Suppressor macrophage (primary cell): ENCODE results near the gene PTGR3.
"Not testable (repeated sequence)": the region's sequence is repeated elsewhere in the genome, so short reads cannot be mapped to it uniquely, and the experiment has no call there.

Experiments used
- DNase-seq, 4 experiments: peaks; one replicate each; pipeline ENCODE4 v3.0.0-alpha.2; 2020 to 2022

PTGR3 gene

DNA sequence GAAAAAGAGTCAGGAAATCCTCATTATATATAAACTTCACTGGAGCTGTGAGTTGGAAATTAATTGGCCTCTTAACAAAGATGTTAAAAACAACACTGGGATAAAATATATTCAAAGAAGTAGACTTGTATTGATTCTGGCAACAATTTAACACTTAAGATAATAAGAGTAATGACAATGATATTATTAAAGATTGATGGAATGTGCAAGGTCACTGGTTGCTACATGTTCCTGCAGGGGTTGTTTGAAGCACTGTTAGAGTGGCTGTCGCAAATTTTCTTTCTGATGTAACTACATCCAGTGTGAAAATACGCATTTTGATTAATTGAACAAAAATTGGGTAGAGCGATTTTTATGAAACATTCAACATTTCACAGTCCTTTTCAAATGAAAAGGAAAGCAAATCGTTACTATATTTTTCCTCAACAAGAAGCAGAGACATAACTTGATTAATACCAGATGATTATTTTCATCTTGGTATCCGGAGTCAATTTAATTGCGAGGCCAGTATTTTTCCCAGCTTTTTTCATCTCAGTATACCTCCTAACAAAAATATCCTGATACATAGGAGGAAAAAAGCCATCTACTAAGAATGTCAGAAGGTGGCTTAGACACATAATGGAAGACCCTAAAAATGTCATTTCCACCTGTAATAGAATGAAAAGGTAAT lies 6.1 kb downstream of the PTGR3 start:
- DNase-seq, result no peak

DNA sequence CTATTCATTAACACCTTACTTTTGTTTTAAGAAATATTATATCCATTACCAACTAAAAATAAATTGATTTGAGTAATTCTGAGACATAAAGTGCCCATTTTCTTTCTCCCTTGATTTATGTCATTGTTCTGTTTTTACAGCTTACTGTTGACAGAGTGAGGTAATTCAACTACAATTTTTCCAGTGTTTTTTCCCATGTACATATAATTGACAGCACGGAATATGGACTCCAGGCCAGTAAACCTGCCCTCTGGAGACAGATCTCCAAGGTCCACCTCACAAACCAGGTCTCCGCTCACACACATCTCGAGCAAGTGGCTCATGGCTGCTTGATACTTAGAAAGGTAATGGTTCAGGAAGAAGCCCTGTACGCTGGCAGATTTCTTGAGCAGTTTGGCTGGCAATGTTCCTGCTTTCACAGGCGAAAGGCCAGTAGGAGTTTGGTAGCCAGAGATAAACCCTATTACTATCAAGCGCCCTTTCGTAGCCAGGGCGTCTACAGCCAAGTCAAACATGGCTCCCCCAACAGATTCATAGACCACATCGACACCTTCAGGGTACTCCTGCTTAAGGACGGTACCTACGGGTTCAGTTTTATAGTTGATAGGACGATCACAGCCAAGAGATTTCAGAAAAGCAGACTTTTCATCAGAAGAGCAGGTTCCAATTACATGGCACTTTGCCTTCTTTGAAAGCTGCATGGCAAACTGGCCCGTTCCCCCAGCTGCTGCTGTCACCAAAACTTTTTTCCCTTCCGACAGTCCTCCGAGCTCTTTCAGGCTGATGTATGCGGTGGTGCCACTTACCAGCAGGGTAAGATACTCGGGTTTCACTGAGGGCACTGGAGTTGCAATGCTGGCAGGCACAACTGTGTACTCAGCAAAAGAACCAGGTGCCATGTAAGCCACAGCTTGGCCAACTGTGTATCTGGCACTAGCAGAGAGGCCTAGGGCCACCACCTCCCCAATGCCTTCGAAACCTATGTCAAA lies 7.4 kb downstream of the PTGR3 start:
- no peak for DNase-seq

DNA sequence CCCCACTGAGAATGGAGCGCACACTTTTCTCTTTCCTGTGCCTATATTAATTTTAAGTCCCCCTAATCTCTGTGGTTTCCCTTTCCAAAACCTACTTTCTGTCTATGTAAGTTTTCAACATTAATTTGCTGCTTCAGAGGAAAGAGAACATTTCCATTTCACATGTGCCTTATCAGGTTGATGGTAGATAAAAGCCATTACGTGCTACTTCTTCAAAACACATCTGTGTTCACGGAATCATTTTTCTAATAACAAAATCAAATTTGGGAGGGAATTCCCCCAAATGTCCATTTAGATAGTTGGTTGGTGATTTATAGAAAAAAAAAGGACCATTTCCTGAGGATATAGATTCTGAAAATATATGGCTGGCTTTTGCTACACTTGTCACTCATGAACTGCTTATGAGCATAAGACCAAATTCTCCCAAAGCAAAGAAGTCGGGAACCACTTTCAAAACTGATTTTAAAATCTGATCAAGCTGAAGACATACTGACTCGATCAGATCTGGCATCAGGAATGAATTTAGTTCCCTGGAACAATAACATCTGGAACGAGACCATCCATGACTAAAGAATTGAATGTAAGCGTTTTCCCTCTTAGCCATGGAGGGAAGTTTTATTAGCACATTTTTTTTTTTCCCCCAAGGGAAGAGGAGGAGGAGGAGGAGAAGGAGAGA lies 8.2 kb downstream of the PTGR3 start:
- DNase-seq, result no peak

DNA sequence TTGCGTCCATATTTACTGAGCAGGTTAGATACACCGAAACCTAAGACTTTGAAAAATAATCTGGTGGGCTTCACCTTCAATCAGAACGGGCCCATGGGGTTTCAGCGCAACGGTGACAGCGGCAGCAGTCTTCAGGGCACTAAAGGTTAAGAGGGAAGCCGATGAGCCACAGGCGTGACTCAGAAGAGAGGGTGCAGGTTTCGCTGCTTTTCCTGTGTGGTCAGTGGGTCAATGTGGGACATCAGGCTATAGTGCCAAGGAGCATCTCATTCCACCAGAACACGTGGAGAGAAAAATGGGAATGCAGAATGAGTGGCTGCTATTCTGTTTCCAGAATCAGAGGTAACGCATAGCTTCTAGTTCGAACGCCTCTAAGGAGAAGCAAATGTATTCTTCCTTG lies 8.9 kb downstream of the PTGR3 start:
- DNase-seq, result no peak

DNA sequence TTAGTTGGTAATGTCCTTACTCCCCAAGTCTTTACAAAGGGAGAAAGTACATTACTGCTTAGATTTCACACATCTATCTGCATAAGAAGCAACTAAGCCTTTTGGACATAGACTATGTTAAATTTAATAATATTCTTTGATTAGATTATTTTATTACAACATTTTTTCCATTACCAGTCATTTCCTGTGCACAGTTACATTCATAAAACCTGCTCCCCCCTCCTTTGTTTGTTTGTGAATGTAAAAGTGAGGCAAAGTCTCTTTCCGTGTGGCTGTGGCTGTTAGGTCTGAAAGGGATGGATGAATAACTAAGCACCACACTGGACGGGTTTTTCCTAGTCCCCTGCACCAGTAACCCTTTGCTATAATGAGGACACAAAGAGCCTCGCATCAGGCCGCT lies 9.6 kb downstream of the PTGR3 start:
- DNase-seq, result no peak

DNA sequence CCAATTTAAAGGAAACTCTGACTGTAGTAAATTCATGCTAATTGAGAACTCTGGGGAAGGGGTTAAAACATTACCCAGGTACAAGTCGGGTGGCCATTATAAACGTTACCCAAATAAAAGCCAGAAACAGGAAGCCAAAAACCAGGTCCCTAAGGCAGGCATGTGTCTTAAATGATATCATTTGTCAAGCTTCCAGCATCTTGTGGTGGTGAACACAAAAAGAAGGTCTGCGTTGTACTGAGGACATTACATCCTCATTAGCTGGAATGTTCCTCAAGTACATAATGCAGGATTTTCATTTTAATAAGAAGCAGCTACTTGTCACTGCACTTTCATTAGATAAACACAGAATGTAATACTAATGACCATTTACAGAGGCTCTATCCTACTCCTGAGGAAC lies 10.9 kb downstream of the PTGR3 start:
- peak in 2 of 4 experiments; percentile 9 to 12 for DNase-seq

DNA sequence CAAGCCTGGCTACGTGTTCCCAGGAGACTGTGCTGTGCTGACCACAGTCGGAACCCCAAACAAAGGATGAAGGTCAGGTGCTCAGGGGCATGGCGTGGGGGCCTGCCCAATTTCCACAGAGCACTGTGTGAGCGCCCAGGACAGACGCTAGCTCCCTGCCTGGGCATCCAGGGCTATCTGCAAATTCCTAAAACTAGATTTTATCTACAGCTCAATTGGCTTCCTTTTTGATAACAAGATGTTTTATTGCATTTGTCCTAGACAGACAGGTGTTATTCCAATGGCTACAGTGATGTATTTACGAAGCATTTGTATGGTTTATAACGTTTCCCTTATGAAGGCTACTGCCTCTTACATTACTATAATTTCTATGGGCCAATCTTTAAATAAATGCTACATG lies 16.0 kb downstream of the PTGR3 start:
- DNase-seq, result no peak

DNA sequence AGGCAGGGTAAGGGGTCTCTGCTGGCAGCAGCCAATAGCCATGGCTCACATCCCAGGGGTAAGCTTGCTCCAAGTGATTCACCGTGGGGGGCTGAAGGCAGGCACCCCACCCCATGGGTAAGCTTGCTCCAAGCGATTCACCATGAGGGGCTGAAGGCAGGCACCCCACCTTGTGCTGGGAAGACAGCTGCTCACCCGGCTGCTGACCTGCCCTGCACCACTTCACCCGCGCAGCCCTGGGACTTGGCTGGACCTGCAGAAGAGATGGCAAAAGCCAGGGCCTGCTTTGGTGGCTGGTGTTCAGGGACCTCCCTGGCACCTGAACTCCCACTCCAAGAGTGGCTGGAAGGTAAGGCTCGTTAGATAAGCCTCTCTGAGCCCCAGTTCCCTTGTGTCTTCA lies 19.2 kb downstream of the PTGR3 start:
- no peak for DNase-seq

DNA sequence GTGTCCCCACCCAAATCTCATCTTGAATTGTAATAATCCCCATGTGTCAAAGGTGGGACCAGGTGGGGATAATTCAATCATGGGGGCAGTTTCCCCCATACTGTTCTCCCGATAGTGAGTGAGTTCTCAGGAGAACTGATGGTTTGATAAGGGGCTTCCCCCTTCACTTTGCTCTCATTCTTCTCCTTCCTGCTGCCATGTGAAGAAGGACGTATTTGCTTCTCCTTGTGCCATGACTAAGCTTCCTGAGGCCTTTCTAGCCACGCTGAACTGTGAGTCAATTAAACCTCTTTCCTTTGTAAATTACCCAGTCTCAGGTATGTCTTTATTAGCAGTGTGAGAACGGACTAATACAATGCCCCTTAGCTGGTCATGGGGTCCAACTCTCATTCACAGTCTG lies 21.2 kb downstream of the PTGR3 start:
- not testable (repeated sequence) for DNase-seq

DNA sequence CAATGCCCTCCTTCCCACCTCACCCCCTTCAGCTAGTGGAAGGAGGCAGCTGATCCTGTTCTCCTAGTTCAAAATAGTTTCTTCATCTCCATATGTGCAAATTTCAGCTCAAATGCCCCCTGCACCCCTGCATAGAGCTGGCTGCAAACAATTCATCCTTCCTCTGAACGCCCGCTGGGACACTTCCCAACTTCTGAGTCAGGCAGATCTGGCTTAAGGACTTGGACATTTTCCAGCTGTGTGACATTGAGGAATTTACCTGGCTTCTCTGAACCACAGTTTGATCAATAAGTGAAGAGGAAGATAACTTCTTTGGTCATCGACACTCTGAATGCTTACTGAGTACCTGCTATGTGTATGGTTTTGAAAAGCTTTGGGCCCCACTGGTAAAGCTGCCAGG lies 23.5 kb downstream of the PTGR3 start:
- no peak for DNase-seq

DNA sequence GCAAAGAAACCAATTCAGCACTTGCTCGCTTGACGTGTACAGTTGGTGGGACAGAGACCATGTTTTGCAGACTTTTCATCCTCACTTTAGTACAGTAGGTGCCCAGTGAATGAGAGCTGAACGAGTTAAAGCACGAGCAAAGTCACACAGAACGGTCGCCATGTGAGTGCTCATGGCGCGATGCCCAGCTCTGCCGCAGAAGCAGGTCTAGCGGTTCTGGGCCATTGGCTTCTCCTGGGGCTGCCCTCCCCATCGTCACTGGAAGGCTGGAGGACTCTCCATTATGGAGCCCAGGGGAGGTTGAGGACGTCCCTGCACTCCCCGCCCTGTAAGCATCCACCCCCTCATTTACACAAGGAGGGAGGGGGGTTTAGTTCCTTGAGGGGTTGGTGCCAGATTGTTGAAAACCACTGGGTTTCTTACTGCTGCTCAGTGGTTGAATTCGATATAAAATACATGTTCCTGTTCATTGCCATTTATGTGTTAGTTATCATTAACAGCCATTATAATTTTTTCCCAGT lies 24.9 kb downstream of the PTGR3 start:
- no peak for DNase-seq

DNA sequence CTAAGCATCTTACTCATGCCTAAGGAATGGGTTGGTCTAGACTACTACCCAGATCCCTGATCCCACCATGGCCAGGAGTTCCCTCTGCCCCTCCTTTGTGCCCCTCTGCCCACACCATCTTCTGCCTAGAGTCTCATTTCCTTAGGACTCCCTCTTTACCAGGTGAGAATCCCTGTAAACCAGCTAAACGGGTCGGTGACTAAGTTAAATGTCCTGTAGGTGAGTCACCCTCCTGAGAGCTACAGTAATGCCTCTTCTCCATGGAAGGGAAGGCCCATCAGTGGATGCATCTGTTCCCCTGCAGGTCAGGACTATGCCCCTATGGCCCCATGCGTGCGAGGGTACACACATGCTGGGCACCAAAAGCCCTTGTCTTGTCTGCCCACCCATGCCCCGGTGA lies 25.4 kb downstream of the PTGR3 start:
- DNase-seq, result no peak

DNA sequence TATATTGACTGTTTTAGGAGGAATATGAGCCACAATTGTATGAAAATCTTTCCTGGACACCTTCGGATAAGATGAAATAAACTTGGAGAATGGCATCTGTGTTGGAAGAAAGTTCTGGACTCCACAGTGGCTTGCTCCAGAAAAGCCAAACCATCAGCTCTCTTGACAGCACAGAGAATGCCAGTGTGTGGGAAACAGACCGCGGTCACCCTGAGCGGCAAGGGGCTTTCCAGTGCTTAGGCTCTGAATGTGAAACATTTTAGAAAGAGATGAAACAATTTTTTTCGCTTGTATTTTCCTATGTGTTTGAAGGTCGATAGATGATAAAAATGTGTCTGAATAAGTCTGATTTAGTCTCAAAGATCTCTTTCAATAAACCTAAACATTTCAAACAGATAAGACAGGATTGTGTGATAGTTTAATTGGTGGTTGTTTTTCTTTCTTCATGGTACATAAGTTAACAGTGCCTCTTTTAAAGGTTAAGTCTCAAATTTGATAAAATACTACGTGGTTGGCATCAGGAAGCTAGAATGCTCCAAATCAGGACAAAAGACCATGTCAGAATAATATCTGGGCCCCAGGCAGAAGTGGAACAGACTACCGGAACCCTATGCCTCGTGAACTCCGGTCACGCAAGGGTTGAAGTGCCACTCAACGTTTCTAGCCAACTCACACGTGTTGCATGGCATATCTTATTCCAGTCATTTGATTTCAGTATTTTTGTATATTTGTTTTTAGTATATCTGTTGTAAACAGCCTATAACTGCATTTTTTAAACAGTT lies 28.9 kb downstream of the PTGR3 start:
- no peak for DNase-seq

DNA sequence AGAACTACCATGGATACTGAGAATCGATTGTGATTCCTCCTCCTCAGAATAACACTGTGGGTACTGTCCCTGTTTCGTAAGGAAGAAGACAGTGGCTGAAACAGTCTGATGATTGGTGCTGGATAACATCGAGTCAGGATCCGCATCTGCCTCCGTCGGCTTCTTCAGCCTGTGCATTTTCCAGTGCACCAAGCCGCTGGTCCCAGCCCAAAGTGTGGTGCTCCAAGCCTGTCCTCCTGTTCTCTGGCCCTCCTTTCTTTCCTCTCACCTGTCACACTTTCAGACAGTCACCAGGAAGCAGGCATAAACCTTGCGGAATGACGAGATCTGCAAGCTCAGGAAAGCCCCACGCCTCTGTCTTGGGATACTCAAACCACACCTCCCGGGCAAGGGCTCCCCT lies 30.6 kb downstream of the PTGR3 start:
- no peak for DNase-seq

DNA sequence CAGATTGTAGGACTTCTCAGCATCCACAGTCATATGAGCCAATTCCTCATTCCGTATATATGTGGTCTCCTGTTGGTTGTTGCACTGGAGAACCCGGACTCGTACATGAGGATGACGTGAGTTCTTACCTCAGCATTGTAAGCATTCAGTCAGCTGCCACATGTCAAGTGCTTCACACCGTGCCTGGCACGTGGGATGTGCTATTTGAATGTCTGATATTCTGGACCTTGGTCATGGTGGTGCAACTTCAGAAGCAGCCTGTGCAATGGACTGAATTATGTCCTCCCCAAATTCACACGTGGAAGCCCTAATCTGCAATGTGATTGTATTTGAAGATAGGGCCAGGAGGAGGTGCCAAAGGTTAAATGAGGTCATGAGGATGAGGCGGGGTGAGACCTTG lies 32.1 kb downstream of the PTGR3 start:
- DNase-seq, result no peak

DNA sequence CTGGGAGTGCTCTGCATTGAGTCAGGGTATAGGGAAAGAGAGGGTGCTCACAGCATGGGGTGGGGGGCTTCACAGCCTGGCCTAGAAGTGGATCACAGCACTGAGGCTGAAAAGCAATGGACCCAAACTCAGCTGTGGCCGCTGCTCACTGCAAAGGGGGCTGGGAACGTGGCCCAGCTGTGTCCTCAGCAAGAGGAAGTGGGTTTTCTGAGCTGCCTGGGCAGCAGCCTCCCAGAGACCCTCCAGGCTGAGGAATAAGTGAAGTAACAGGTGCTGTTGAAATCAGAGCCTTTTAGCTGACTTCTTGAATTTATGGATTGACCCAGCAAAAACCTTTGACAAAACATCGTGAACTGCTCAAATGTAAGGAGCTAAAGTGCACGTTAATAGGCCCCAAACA lies 35.2 kb downstream of the PTGR3 start:
- no peak for DNase-seq

DNA sequence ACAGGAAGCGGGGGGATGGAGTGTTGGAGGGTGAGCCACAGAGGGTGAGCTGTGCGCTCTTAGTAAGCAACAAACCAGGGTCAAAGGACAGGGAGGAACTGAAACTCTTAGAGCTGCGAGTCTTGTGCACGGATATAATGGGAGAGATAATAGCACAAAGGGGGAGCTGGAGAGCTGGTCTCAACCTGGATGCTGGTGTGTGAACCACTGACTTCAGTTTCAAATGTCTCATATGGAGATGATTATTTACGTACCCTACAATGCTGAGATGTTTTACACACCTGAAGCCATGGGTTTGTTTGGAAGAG lies 35.9 kb downstream of the PTGR3 start:
- DNase-seq, result peak; percentile 41 to 75 (median 66)

DNA sequence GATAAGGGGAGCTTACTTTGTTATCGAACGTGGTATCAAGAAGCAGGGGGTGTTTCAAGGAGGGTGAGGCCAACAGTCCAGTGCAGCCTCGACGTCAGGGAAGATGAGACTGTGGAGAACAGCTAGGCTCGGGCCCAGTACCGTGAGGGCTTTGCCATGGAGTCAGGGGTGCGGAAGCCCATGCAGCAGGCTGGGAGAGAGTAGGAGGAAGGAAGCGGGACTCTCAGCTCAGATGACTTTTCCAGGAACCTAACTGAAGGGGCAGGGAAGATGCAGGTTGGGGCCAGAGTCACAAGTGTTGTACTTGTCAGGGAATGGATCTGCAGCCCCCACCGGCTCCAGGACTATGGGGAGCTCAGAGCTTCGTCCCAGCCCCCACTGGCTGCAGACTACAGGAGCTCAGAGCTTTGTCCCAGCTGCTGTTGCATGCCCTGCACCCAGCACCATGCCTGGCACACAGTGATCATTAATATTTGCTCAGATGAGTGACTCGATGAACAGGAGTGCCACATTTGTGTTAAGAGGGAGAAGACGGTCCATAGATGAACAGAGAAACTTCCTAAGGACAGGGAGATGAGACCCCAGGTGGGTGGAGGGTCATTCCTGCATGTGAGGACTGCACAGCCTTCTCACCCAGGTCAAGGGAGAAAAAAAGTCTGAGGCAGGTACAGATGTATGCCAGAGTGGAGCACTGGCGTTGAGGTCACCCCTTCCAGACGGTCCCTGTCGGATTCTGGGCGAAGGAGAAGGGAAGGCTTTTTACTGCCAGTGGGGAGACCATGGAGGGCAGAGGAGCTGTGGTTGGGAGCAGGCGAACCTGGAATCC lies 36.4 kb downstream of the PTGR3 start:
- DNase-seq, result no peak

DNA sequence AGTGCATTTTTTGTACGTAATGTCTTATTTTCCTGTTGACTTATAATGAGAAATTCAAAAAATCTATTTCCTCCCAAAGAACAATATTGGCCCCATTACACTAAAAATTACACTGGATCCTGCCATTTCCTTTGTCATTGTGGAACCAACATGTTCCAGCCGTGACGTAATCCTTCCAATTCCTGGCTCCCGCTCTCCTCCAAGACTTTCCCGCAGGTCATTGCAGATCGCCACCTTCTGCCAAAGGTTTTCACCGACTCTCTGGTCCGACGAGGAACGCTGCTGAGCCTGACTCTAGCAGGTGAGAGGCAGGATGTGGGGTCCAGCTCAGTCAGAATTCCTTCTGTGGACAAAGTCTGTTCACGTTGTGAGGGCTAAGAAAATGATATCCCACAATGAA lies 38.0 kb downstream of the PTGR3 start:
- no peak for DNase-seq

DNA sequence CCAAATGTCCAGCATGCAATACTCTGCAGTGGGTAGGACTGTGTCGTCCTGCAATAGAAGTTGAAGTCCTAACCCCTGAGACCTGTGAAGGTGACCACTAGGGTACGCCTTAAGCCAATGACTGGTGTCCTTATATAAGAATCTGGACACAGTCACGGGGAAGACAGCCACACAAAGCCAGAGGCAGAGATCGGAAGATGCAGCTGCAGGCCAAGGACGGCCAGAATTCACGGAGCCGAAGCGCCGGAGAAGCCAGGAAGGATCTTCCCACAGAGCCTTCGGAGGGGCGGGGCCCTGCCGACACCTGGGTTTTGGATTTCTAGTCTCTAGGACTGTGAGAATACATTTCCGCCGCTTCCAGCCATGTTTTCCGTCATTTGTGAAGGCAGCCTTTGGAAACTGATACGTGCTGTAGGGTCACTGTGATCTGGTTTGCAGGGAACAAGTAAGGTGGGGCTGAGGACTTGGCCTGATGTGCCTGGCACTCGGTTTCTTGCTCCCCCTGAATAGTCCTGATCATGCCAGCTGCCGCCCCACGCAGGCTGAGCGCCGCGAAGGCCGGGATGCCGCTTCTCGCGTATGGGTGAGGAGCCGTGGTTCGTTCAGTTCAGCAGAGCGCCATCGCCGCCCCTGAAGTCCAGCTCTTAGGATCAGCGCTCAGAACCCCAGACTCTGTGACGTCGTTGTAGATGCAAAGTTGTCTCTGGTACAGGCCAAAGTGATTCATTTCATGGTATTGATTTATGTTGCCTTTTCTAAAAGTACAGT lies 38.7 kb downstream of the PTGR3 start:
- DNase-seq, result no peak

DNA sequence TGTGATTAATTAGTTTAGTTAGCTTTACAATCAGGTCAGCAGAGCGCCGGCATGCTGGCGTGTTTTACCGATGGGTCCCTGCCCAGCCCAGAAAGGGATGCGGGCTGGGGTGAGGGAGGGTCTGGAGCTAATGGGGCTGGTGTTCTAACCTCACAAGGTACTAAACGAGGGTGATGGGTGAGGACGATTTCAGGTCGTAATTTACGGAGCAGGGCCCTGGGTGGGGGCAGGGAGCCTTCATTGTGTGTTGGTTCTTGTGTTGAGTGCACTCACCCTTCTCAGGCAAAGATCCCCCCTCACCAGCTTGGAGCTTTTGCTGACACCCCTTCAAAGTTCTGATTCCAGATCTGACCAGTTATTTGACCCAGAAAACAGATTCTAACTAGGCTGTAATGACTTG lies 39.5 kb downstream of the PTGR3 start:
- DNase-seq, result no peak
